Panc1 (cell line): ENCODE data around the gene NCOA5. TPM values are rescaled to one million over a fixed set of nuclear protein-coding genes. Genes with fewer than 3 reads are reported as not detected.

Source experiments
- ATAC-seq: fragments of 200-7000 bp; cut with Tn5 transposase; 2 replicates; pipeline ENCODE4 v1.9.1; 2020; ENCODE audit warnings: mild to moderate bottlenecking, moderate library complexity
- BruUV-seq: library from RNA; stranded (reverse); fragments of 400-500 nt; replicated peaks from 2 replicates; lab custom pipeline; 2021; lab: Mats Ljungman, UMichigan
- CTCF ChIA-PET: fragments of 300-600 bp; sonication (Branson Sonifier 250); formaldehyde crosslinking; loops from one replicate; lab custom pipeline; 2022; ENCODE audit warnings: antibody characterized with exemption; lab: Charles Lee
- POLR2A ChIA-PET: fragments of 300-600 bp; sonication (Branson Sonifier 250); formaldehyde crosslinking; loops from one replicate; lab custom pipeline; 2022; ENCODE audit warnings: antibody characterized with exemption; lab: Charles Lee
- DNase-seq: peaks from one replicate; pipeline ENCODE4 v3.0.0-alpha.2; 2010; ENCODE audit warnings: low read depth, low spot score
- H3K27ac ChIP-seq: 2 replicates; pipeline ENCODE4 v1.5.1; 2011; ENCODE audit warnings: mild to moderate bottlenecking, low read length, inconsistent platforms
- H3K27me3 ChIP-seq: fragments of 200-500 bp; sonication (Bioruptor generic); 2 replicates; pipeline ENCODE4 v1.6.0; 2014; ENCODE audit warnings: low read length, inconsistent platforms; ENCODE audit not compliant: control insufficient read depth, insufficient read depth
- H3K36me3 ChIP-seq: fragments of 200-500 bp; sonication (Bioruptor generic); 2 replicates; pipeline ENCODE4 v1.5.1; 2014; ENCODE audit warnings: inconsistent platforms, mild to moderate bottlenecking, low read length, moderate library complexity; ENCODE audit not compliant: control insufficient read depth, insufficient read depth
- H3K4me1 ChIP-seq: 2 replicates; pipeline ENCODE4 v1.5.1; 2011; ENCODE audit warnings: inconsistent platforms, mild to moderate bottlenecking, low read length, moderate library complexity; ENCODE audit not compliant: control insufficient read depth, insufficient read depth
- H3K4me3 ChIP-seq, 2 experiments: 2 replicates each; pipeline ENCODE4 v1.5.1; 2011 to 2012; ENCODE audit warnings: low read depth in 2 of 2, low read length in 2 of 2, mild to moderate bottlenecking in 2 of 2, inconsistent platforms in 1 of 2, moderate library complexity in 1 of 2
- H3K9me3 ChIP-seq: fragments of 200-500 bp; sonication (Bioruptor generic); 2 replicates; pipeline ENCODE4 v1.5.1; 2014; ENCODE audit warnings: low read depth, mild to moderate bottlenecking, inconsistent platforms, low read length, moderate library complexity; ENCODE audit not compliant: control insufficient read depth, insufficient read depth
- CTCF ChIP-seq: fragments of 450-650 bp; IDR thresholded peaks from 2 replicates; pipeline ENCODE4 v1.5.1; 2017; ENCODE audit warnings: mild to moderate bottlenecking
- POLR2AphosphoS5 ChIP-seq: IDR thresholded peaks from 2 replicates; pipeline ENCODE4 v1.6.1; 2012; ENCODE audit warnings: mild to moderate bottlenecking, low read depth, low read length, moderate library complexity
- REST ChIP-seq, 2 experiments: IDR thresholded peaks; 2 replicates each; pipeline ENCODE4 v1.6.1; 2011 to 2012; ENCODE audit warnings: low read depth in 2 of 2, control low read depth in 1 of 2, low read length in 1 of 2, mild to moderate bottlenecking in 1 of 2, moderate library complexity in 1 of 2; ENCODE audit not compliant: insufficient read depth in 1 of 2
- SIN3A ChIP-seq: IDR thresholded peaks from 2 replicates; pipeline ENCODE4 v1.6.1; 2012; ENCODE audit warnings: low read depth, mild to moderate bottlenecking, low read length, moderate library complexity, borderline replicate concordance; ENCODE audit not compliant: insufficient read depth
- TCF7L2 ChIP-seq: IDR thresholded peaks from 2 replicates; pipeline ENCODE4 v1.6.1; 2011; ENCODE audit warnings: mild to moderate bottlenecking, low read depth, low read length, inconsistent platforms
- in situ Hi-C: cut with HindIII; loops from 2 replicates; pipeline ENCODE4 v1.10.0; 2016; ENCODE audit warnings: low sequenced_read_pairs, low pct_unique_long_range_greater_than_20kb
- intact Hi-C: fragments of 100-400 bp; cut with micrococcal nuclease; formaldehyde crosslinking; loops from one replicate; pipeline ENCODE4 v1.10.0; 2022; ENCODE audit not compliant: unreplicated experiment
- total RNA-seq: library from RNA; stranded (reverse); gene quantifications from one replicate; pipeline ENCODE4 v1.2.1, GENCODE V29; 2021; ENCODE audit not compliant: unreplicated experiment

NCOA5 gene
- total RNA-seq, 1 experiment from 2014 or later = 30.6 TPM

GRCh38 chr20:46078954-46079353 is 10.8 kb downstream of the NCOA5 start:
- no peak for ATAC-seq
- intact Hi-C loops (no loop called here), in situ Hi-C loops (no loop called here)
- Histone ChIP-seq H3K4me3 (no peak overlapping the region), H3K4me1 (no peaks in the 10 kb centered on the region; the same call in none of the 2 replicates), H3K9me3 (no peaks in the 10 kb centered on the region), H3K36me3 (no peaks in the 10 kb centered on the region; the same call in none of the 2 replicates), H3K27ac (no peak overlapping the region), H3K27me3 (no peaks in the 10 kb centered on the region)
- ChIA-PET CTCF (no interaction called here), POLR2A (no interaction called here)
- no peak for TF ChIP-seq POLR2AphosphoS5
- no peak for TF ChIP-seq CTCF
- TF ChIP-seq REST (IDR thresholded peaks at IDR 0.05; ENCODE audit: insufficient read depth in 1 of 2, low read depth in 2 of 2, low read length in 1 of 2) = no peak
- TF ChIP-seq TCF7L2 = no peak
- no peak for TF ChIP-seq SIN3A
- no TSS peak for BruUV-seq
- DNase-seq = no peak

- no TSS peak for BruUV-seq
- intact Hi-C loops (no loop called here), in situ Hi-C loops (no loop called here)
- no peaks in the 10 kb centered on the region; the same call in none of the 2 replicates for H3K36me3 ChIP-seq
- ChIA-PET POLR2A (no interaction called here), CTCF (no interaction called here)
- ATAC-seq (no peak), DNase-seq (no peak)
- H3K9me3 ChIP-seq = no peaks in the 10 kb centered on the region
- no peaks in the 10 kb centered on the region for H3K4me1 ChIP-seq
- no peak for TF ChIP-seq POLR2AphosphoS5
- no peak for TF ChIP-seq SIN3A
- no peak overlapping the region for H3K4me3 ChIP-seq
- H3K27me3 ChIP-seq = no peaks in the 10 kb centered on the region
- H3K27ac ChIP-seq = no peak overlapping the region
Observed at GRCh38 chr20:46077642-46078305, 12.0 kb downstream of the NCOA5 start.

- no peak overlapping the region for H3K4me3 ChIP-seq
- POLR2A ChIA-PET = interaction anchor here (0.7 kb wide), 1 partner anchor 16 kb away, joined by 4 read pairs; no protein-coding TSS in a partner anchor
- ATAC-seq = no peak
- no peak for DNase-seq
- no peaks in the 10 kb centered on the region for H3K27me3 ChIP-seq
- BruUV-seq = no TSS peak
- no peak for TF ChIP-seq CTCF
- no peak for TF ChIP-seq REST (IDR thresholded peaks at IDR 0.05; ENCODE audit: insufficient read depth in 1 of 2, low read depth in 2 of 2, low read length in 1 of 2)
- TF ChIP-seq POLR2AphosphoS5 = no peak
- TF ChIP-seq SIN3A = no peak
- no peak for TF ChIP-seq TCF7L2
- no peaks in the 10 kb centered on the region for H3K4me1 ChIP-seq
- in situ Hi-C loops = no loop called here
- CTCF ChIA-PET = no interaction called here
- H3K27ac ChIP-seq = no peak overlapping the region
- H3K36me3 ChIP-seq = no peaks in the 10 kb centered on the region; the same call in none of the 2 replicates
- H3K9me3 ChIP-seq = no peaks in the 10 kb centered on the region
- intact Hi-C loops = no loop called here
Observed at GRCh38 chr20:46076806-46077205, 13.0 kb downstream of the NCOA5 start.
